Suppressor macrophage (primary cell): ENCODE data around the gene SYCE1.
"Not testable (repeated sequence)": the region's sequence is repeated elsewhere in the genome, so short reads cannot be mapped to it uniquely, and the experiment has no call there.

Source experiments
- DNase-seq, 4 experiments: peaks; one replicate each; pipeline ENCODE4 v3.0.0-alpha.2; 2020 to 2022
- total RNA-seq, 17 experiments: gene quantifications; one replicate each; lab custom pipeline; 2026; ENCODE audit warnings: mixed read lengths in 6 of 17, inconsistent platforms in 3 of 17; lab: John Stamatoyannopoulos, UW

The SYCE1 gene, protein sequence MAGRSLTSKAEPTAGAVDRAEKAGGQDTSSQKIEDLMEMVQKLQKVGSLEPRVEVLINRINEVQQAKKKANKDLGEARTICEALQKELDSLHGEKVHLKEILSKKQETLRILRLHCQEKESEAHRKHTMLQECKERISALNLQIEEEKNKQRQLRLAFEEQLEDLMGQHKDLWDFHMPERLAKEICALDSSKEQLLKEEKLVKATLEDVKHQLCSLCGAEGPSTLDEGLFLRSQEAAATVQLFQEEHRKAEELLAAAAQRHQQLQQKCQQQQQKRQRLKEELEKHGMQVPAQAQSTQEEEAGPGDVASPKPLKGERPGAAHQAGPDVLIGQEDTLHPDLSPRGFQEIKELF
- 0 to 1.7 (median 0) reads per million in 17 experiments for total RNA-seq

DNA sequence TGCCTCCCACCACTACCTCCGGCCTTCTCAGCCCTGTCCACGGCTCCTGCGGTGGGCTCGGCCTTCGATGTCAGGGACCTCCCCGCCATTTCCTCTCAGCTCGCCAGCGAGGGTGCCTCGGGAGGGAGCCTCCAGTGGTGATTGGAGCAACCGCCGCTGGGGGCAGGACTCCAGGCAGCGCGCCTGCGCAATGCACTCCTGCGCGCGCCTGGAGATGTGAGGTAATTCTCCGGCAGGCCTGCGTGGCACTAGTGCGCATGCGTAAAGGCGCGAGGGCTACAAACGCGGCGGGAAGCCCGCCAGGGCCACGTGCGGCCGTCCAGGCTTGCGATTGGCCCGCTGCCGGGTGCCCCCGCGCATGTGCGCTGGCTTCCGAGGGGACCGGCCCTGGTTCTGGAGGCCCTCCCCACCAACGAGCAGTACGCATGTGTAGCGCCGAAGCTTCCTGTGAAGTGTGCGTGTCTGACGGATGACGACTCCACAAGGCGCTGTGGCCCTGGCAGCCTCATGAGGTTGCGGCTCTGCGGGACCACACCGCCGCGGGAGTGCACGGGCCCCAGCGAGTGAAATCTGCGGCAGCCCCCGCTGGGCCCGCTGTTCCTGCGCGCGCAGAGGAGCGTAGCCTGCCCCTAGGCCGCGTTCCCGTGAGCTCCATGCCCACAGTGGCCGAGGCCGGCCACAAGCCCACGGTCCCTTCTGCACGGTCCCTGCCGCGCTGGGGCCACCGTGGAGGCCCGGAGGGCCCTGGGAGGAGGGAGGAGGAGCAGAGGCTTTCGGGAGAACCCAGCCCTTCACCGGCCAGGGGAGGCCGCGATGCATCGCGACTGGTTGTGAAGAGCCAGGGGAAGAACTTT is at the start of gene SYCE1:
Gene SYCE1, minus strand, starts transcription at position 143 of the 854 bp plus-strand sequence. Its CDS starts 54 bp downstream, at position 89.
- peak in 1 of 4 experiments; percentile 6 for DNase-seq

DNA sequence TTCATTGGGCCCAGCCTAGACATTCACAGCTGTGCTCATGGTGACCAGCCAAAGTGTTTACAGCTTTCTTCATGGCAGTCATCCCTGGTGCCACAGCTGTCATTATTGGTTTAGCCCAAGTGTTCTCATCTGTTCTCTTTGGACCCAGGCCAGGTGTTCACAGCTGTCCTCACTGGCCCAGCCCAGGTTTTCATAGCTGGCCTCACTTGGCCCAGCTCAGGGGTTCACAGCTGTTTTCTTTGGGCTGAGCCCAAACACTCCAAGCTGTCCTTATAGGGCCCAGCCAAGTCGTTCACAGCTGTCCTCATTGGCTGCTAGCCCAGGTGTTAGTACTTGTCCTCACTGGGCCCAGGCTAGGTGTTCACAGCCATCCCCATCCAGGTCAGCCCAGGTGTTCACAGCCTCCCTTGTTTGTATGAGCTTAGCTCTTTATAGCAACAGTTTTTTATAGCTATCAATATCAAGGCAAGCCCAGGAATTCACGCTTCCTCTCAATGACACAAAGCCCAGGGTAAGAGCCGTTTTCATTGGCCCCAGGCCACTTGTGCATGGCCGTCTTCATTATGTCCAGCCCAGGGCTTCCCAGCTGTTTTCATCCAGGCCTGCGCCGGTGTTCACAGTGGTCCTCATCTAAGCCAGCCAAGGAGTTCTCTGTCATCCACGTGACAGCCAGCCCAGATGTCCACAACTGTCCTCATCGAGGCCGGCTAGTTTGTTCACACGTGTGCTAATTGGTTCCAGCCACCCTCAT is 49.6 kb upstream of the SYCE1 start:
- DNase-seq = no peak

DNA sequence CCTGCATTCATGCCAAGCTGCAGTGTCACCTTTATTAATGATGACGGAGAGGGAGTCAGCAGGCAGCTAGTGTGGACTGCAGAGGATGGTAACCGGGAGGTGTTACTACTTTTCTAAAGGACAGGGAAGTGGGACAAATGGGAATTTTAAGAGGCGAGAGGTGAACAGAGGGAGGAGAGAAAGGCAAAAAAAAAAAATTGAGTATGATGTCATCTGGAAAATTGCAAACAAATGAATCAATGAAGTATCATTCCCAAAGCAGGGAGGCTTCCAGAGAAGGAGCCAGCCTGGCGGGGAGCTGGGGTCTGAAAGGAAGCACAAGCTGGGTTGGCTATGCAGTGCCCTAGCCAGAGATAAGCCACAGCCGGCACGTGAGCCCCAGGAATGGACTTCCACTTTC is 48.3 kb upstream of the SYCE1 start:
- DNase-seq = no peak

DNA sequence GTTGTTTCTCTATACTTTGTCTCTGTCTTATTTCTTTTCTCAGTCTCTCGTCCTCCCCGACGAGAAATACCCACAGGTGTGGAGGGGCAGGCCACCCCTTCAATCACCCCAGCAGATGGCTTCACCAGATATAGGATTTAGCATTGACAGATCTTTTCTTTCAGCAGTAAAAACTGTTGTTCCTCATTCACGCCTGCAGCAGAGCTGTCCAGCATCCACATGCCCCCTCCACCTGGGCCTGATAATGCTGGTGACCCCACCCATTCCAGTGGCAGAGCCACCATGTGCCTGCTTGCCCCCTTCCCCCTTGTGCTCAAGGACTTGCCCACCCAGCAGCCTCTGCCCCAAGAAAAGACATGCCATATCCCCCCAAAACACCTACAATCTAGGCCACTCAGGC is 45.7 kb upstream of the SYCE1 start:
- no peak for DNase-seq

DNA sequence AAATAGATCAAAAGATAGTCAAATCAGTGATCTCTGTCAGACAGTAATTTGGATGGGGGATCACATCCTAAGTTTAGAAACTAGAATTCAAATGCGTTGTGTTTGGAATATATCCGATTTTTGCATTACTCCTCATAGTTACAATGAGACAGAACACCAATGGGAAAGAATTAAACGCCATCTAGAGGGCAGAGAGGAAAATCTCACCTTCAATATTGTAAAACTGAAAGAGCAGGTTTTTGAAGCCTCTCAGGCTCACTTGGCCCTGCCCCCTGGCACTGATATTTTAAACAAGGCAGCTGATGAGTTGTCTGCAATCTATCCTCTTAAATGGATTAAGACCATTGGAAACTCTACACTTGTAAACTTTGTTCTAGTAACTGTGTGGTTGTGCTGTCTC is 43.5 kb upstream of the SYCE1 start:
- DNase-seq = peak in 2 of 4 experiments; percentile 22 to 43

DNA sequence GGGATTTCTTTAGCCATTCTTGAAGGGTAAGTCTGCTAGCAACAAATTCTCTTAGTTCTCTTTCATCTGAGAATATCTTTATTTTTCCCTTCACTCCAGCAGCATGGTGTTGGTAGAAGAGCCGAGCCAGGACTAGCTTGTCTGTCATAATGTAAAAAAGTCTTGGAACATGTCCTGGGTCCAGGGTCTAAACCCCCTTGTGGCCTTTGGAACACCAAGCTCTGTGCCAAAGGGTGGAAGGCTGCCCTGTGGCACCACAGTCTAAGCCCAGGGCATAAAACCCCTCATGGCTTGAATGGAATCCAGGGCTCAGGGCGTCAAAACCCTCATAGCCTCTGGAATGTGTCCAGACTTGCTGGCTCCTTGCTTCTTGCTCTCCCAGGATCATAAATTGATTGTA is 38.1 kb upstream of the SYCE1 start:
- DNase-seq = not testable (repeated sequence)

DNA sequence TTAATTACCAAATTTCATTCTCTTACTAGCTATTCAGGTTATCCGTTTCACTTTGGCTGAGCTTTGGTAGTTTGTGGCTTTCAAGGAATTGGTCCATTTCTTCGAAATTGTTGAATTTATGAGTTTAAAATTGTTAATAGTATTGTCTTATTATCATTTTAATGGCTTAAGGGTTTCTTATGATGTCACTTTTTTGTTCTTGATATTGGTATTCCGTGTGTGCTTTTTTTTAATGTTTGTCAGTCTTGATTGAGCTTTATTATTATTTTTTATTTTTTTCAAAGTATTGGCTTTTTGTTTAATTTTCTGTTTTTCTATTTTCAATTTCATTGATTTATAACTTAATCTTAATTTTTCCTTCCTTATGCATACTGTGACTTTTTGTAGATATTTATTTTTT is 35.3 kb upstream of the SYCE1 start:
- DNase-seq = no peak

DNA sequence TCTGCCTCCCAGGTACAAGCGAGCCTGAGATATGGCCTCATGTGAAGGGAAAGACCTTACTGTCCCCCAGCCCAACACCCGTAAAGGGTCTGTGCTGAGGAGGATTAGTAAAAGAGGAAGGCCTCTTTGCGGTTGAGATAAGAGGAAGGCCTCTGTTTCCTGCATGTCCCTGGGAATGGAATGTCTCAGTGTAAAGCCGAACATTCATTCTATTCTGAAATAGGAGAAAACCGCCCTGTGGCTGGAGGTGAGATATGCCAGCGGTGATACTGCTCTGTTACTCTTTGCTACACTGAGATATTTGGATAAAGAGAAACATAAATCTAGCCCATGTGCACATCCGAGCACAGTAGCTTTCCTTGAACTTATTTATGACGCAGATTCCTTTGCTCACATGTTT is 34.5 kb upstream of the SYCE1 start:
- peak in 1 of 4 experiments; percentile 7 for DNase-seq

DNA sequence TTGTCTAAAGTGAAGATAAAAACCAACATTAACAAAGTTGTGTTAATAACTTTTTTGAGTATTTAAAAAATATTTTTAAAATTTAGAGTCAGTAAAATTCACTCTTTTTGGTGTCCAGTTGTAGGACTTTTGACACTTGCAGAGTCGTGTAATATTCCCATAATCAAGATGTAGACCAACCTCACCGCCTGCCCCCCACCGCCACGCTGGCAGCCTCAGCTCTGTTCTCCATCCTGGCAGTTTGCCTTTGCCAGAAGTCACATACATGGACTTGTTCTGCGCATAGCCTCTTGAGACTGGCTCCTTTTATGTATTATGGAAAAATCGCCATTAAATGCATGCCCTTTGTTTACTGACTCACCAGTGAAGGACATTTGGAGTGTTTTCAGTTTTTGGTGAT is 27.3 kb upstream of the SYCE1 start:
- no peak for DNase-seq

DNA sequence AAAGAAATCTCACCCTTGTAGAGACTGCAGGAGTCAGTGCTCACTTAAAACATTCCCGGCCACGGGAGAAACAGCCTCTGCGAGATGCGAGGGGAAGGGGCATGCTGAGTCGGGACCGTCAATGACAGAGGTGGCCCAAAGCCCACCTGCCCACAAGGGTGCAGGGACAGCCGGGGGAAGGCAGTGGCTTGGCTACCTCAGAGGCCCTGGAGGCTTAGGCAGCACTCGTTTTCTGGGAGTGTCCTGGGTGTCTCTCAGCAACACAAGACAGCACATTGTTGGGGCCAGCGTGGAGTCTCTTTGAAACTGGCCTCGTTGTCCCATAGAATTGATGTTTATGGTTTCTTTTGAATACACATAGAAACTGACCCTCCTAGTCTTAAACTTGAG is 25.6 kb upstream of the SYCE1 start:
- no peak for DNase-seq

DNA sequence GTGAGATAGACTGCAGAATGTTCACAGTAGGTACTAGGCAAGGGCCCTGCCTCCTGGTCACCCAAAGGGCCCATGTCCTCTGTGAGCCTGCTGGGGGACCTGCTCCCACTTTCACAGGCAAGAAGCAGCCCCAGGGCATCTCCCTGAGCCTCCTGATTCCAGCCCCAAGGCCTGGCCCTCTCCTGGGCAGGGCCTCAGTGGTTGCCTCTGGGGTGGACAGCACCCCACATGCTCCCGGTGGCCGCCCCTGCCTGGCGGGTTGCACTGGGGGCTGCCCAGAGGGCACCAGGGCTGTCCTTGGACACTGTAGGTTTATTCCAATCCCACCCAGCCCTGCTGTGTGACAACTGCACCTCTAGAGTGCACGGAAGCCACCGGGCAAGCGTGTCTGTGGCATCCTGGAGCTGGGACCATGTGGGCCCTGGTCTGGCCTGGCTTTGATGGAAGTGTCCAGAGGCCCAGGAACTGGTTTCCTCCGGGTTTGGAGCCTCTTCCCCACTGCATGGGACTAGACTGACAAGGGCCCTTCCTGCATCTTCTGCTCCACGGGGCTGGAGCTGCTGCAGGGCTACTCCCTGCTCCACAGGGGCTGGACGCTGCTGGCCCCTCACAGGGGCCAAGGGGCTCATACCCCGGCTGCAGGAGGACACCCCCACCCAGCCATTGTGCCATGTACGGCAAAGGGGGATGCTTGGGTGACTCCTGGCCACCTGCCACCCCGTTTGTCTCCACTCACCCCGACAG is 25.0 kb upstream of the SYCE1 start:
- DNase-seq = no peak

DNA sequence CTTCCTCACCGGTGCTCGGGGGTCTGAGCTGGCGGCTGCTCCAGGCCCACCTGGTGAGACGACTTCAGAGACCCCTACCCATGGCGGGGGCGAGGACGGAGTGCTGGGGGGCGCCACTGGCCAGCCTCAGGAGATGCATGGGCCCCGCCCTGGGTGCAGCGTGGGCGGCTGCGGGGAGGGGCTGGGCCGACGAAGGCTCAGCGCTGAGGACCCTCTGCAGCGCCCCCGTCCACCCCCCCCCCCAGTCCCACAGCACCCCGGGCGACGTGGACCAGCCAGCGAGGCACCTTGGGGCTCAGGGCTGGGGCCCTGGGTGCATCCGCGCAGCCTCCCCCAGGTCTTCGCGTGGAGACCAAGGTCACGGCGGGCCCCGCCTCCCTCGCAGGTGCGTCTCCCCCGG is 11.7 kb upstream of the SYCE1 start:
- DNase-seq = not testable (repeated sequence)

DNA sequence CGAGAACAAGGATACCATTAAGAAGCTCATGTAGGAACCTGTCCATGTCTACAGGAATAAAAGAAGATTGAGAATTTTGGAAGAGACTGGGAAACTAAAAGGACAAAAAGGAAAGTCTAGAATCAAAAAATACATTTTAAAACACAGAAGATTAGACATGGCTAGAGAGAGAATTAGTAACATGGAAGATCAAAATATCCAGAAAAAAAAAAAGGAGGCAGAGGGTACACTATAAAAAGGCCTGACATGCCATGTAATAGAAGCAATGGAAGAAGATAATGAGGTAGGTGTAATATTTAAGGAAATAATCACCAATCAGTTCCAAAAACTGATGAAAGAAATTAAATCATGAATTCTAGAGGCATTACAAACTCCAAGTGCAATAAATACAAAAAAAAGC is 8.1 kb upstream of the SYCE1 start:
- not testable (repeated sequence) for DNase-seq

DNA sequence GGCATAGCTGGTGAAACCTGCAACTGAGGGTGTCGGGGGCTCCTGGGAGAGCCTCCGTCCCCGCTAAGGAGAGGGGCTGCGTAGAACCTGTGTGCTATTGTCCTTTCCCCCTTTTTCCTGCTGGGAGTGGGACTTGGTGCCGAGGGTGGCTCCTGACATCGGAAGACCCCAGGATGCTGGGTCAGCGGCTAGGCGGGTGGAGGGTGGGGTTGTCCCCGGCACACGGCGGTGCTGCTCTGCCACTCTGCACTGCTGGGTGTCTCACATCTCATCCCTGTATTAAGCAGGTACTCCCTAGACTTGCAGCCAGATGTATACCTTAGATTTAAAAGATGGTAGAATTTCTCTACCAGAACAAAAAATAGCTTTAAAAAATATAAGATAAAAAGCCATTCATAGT is 6.7 kb upstream of the SYCE1 start:
- DNase-seq = not testable (repeated sequence)

DNA sequence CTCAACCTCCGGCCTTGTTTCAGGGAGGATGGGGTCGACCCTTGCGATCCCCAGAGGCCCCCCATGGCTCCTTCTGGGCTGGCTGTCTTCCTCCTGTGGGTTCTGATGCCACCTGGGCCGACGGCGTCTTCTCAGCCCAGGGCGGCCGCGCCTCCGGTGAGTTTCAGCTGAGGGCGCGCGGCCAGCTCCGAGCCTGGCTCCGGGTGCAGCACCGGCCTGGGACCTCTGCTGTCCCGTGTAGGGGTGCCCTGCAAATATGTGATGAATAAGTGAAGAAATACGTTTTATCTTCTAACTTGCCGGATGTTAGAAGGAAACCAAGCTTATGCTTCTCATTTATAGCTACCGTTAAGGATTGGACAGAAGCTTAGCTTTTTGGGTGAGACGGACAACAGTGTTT is 4.4 kb upstream of the SYCE1 start:
- not testable (repeated sequence) for DNase-seq

DNA sequence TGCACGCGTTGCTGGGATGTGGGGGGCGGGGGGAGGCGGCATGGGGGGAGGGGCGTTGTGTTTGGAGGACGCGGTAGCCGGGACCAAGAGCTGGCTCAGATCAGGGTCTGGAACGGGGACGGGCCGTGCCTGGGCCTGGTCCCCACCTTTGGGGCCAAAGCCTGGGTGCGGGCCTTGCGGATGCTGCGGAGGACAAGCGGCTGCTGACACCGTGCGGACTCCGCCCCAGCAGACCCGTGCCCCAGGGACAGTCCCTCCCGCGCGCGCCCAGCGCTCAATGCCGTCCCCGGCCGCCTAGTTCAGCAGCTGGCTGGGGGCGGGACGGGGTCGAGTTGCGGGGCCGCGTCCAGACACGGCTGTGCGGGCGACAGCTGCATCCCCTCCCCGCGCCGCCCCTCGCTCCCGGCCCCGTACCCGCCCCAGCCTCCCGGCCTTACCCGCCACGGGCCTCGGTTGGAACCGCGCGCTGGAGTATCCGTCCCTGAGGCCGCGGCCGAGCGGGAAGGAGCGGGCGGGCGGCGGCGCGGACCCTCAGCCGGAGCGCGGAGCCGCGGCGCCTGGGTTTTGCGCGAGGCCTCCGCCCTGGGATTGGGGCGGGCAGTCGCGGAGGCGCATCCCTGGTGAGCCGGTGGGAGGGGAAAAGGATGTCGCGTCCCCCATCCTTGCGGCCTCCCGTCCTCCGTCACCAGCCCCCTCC is 3.6 kb upstream of the SYCE1 start:
- DNase-seq = not testable (repeated sequence)

DNA sequence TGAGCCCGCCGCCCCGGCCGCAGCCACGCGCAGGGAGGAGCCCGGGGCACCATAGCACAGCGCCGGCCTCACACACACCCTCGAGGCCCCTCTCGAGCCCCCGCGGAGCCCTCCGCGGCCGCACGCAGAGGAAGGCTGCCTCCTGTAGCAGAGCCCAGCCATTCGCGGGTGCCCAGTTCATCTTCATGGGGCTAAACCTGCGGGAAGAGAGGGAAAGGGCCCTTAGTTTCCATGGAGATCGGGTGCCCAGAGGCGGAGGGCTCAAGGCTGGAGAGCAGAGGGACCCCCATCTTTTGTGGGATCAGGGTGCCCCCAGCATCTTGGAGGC is 2.9 kb upstream of the SYCE1 start:
- no peak for DNase-seq

DNA sequence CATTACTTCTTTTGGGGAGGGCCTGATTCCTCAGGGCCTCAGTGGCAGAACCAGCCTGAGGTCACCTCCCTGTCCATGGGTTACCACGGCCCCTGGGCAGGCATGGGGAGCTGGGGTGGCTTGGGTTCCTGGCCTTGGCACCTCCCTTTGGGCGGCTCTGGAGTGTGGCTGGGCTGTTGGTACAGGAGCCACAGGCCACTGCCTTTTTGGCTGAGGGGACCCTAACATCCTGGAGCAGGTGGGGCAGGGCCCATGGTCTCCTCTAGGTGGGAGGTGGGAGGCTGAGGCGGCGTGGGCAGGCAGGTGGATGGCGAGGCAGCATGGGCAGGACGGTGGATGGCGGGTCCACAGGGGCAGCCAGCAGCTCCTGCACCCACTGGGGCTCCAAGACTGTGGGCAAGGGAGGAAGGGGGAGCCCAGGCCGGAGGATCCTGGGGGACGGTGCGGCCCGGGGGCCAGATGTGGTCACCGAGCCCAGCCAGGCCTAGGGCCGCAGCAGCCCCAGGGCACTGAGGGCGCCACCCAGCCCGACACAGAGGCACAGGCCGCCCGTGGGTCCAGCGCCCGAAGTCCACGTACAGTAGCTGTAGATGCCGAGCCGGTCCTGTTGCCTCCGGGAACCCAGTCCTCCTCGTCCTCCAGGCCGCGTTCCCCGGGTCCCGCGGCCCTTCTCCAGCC is 2.4 kb upstream of the SYCE1 start:
- no peak for DNase-seq

DNA sequence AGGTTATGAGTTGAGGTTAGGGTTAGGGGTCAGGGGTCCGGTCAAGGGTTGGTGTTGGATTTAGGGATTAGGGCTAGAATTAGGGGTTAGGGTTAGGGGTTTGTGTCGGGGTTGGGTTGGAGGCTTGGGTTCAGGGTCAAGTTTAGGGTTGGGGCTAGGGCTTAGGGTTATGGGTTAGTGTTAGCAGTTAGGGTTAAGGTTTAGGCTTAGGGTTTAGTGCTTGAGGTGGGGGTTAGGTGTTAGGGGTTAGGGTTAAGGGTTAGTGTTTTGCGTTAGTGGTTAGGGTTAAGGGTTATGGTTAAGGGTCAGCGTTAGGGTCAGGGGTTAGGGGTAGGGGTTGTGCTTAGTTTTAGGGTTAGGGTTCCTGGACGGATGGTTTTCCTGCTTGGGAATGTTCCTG is 1.7 kb upstream of the SYCE1 start:
- no peak for DNase-seq

DNA sequence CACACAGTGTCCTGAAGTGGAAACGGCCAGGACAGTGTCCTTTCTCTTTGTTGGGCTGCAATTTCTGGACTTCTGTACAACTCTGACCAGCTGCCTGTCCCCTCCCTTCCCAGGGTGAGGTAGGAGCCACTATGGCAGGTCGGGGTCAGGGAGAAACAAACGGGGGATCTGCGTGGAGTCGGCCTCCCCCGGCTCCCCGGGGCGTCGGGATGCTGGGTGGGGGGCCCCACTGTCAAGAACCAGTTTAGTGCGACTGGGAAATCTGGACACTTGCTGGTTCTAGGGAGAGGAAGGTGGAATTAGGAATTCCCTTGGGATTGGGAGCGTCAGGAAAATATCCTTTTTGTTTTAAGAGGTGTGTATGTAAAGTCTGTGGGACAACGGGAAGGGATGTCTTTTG is 567 bp downstream of the SYCE1 start:
- no peak for DNase-seq

DNA sequence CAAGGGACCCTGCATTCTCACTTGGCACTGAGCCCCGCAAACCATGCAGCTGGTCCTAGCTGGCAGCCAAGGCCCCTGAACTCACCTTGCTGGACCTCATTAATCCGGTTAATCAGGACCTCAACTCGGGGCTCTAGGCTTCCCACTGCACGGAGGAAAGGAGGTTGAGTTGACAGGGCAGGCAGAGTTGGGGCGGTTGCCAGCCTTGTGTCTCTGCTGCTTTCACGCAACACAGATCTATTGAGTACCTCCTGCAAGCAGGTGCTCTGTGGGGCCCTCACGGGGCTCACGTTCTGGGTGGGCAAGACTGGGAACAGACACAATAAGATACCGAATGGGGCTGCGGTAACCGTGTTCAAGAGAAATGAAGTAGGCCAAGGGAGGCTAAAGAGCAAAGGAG is 6.2 kb downstream of the SYCE1 start:
- DNase-seq = no peak
